ENCODE results near the gene PACS2.

The PACS2 gene

DNA sequence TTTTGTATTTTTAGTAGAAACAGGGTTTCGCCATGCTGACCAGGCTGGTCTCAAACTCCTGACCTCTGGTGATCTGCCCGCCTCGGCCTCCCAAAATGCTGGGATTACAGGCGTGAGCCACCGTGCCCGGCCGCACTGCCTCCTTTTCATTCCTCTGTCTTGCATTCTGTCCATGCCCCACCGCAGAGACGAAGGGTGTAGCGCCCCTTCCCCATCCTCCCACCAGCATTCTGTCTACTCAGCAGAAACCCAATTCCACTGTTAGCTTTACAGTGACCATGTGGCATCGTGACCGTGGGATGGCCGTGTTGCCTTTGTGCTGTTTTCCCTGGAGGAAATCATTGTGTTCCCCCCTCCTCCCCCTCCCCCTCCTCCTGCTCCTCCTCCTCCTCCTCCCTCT, 94.0 kb downstream of the PACS2 start:
- DNase-seq: no peak

DNA sequence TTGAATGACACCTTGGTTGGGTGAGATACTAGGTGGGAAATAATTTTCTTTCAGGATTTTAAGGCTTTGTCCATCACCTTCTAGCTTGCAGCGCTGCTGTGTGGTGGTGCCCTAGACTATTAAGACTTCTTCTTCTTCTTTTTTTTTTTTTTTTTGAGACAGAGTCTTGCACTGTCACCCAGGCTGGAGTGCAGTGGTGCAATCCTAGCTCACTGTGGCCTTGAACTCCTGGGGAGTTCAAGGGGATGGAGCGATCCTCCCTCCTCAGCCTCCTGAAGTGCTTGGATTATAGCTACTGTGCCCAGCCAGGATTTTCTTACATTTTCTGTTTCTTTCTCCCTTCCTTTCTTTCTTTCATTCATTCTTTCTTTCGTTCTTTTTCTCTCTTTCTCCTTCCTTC, 94.8 kb downstream of the PACS2 start:
- no peak for DNase-seq

DNA sequence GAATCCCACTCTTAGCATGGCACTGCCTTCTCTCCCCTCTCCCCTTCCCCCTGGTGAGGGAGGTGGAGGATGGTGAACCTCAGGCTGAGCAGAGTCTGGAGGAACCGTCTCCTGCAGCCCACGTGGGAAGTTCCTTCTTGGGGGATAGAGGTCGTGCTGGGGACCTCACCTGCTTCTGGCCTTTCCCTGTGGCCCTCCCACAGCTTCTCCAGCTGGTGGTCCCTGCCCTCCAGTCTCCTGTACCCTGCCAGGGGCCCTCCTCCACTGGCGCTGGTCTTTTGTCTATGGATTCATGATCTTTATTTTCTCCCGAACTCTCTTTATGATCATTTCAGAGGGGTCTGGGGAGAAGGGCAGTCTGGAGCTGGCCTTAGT, 96.1 kb downstream of the PACS2 start:
- no peak for DNase-seq

DNA sequence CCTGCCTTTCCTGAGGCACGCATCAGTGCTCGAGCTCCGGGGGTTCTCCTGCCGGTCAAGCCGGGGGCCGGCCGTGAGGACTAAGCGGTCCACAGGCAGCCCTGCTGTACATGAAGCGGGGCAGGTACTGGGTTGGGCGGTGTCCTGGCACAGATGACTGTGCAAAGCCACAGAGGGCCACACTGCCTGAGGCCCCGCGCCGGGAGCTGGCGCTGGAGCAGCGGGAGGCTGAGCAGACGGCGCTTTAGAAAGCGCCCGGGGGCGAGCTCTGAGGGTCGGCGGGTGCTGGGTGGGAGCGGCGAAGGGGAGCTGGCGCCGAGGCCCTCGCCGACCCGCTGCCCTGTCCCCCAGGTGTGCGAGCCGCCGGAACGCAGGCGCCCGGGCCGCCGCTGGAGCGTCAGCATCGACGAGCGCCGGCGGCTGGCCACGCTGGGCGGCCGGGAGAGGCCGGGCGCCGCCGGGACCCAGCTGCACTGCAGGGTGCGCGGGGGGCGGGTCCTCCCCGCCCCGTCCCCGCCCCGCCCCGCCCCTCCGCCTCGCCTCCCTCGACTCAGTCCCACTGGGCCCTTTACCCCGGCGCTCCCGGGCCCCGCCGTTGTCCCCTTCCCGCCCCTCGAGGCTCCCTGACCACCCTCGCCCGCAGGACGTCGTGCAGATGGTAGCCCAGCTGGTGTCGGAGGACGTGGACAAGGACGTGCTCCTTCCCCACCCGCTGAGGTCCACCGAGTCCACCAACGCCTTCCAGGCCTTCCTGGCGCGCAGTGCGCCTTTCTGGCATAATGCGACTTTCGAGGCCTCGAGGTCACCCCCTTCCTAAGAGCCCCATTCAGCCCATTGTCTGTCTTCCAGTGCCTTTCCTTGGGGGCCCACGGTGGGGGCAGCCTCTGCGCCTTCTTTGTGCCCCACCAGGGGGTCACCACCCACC, 96.7 kb downstream of the PACS2 start:
- DNase-seq: peak; percentile 77

DNA sequence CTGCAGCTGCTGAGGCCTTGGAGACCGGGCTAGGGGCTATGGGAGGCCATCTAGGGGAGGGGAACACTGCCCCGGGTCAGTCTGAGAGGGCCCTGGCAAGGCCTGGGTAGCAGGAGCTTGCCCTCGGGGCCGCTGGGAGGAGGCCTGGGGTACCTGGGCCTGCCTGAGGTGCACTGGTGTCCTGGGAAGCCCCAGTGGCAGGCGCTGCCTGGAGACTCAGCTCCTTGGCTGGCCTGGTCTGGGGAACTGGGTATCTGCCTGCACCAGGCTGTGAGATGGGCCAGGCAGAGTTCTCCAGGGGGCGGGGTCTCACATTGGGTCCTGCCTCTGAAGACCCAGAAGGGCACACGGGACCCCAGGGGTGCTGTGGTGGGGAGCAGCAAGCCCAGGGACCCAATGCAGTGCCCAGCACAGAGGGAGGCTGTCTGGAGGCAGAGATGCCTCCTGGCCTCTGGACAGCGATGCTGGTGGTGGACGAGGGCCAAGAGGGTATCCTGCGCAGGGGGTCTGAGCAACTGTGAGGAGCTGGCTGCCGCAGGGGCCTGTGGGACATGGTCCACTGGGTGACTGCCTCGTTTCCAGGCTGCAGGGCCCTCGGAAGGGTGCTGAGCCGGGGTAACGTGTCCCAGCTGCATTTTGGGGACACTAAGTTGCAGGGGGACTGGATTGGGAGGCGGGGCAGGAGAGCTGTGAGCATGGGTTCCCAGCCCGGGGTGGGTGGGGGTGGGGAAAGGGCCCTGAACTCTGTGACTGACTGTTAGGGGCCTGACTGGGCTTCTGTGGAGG, 97.6 kb downstream of the PACS2 start:
- DNase-seq: no peak

DNA sequence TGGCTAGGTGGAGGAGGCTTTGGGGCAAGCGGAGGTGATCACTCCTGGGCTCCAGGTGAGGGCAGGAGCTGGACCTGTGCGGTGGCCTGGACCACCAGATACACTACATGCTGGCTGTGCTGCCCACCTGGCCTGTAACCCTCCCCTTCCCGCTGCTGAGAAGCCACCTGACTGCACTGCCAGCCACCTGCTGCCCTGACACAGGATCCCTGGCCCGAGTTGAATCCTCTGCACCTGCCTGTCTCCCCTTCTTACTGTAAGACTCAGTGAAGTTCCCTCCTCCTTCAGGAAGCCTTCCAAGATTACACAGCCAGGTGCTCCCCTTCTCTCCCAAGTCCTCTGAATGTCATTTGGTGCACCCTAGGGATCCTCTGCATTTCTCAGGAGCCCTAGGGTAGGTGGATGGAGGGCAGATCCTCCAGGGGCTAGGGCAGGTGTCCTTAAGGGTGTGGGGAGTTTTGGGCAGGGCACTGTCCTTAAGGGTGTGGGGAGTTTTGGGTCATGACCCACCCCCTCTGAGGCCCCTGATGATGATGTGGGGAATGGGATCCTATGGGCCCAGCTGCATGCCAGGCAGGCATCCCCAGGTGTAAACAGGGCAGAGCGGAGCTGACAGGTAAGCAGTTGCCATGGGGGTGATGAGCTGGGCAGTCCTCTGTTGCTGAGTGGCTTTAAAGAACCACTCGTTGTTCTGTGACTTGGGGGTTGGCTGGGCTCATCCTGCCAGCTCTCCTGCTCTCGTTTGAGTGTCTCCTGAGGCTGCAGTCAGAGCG, 98.4 kb downstream of the PACS2 start:
- no peak for DNase-seq

DNA sequence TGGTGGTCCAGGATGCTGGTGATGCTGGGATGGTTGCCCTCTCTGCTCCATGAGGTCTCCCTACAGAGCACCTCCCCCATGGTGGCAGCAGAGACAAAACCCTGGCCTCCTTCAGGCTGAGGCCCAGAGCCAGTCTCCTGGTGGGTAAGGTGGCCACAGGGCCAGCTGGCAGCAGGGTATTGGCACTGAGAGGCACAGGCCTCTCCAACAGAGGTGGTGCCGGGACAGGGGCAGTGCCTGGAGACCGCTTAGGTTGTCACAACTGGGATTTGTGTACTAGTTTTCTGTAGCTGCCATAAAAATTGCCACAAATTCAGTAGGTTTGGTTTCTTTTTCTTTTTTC, 99.0 kb downstream of the PACS2 start:
- no peak for DNase-seq

DNA sequence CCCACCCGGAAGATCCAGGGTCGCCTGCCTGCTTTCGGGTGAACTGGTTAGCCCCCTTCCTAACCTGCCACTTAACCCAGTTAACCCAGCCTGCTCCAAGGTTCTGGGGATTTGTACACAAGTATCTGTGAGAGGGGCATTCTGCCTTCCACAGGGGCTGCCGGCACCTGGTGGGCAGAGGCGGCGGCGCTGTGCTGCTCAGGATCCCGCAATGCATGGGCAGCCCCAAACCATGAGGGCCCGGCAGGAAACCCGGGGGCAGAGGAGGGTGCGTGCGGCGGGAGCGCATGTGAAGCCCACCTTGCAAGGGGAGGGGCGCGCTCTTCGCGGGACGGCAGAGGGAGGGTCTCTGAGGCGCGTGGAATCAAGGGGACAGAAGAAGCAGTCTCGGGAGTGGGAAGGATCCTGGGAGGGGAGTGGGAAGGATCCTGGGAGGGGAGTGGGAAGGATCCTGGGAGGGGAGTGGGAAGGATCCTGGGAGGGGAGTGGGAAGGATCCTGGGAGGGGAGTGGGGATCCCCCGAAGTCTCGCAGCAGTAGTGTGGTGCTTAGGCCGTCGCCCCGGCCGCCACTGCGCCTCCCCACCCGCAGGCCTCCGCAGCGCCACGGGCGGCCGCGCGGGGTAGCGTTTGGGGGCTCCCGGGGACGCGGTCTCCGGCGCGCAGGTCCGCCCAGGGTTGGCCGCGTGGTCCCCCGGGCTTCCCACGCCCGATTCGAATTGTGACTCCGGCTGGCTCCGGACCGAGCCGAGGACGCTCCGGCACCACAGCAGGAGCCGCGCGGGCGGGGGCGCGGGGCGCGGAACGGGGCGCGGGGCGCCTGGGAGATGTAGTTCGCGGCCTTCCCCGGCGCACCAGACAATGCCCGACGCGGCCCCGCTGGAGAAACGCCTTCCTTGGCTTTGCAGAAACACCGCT, 100.2 kb downstream of the PACS2 start:
- DNase-seq: peak; percentile 86

DNA sequence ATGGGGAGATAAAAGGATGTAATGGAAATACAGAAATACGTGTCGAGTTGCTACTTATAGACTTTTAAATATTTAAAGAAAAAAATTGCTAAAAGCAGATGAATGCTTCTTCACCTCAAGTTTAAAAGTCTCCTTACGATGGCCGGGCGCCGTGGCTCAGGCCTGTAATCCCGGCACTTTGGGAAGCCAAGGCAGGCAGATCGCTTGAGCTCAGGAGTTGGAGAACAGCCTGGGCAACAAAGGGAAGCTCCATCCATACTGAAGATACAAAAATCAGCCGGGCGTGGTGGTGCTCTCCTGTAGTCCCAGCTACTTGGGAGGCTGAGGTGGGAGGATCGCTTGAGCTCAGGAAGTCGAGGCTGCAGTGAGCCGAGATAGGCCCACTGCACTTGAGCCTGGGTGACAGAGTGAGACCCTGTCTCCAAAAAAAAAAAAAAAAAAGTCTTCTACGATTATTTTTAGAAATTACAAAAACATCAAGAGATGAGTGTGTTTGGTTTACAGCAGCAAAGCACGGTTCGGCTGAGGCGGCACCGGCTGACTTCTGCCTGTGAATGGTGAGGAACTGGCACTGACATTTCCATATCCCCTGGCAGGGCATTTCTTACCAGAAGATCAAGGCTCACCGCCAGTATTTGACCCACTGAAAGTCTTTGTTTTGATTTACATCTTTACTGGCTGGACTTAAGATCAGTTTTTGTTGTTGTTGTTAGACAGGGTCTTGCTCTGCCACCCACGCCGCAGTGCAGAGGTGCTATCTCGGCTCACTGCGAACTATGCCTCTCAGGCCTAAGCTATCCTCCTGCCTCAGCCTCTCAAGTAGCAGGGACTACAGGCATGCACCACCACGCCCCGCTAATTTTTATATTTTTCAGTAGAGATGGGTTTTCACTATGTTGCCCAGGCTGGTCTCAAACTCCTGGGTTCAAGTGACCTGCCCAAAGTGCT, 101.2 kb downstream of the PACS2 start:
- DNase-seq: no peak

DNA sequence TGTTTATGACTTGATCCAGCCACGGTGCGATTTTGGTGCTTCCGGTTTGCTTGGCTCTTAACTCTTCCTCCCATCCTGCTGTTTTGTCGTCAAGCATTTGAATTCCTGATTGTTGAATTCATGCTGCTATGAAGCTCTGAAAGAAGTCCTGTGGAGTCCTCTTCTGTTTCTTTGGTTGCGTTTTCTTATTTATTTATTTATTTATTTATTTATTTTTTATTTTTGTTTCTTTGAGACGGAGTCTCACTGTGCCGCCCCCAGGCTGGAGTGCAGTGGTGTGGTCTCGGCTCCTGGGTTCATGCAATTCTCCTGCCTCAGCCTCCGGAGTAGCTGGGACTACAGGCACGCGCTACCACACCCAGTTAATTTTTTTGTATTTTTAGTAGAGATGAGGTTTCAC, 102.1 kb downstream of the PACS2 start:
- DNase-seq: no peak

DNA sequence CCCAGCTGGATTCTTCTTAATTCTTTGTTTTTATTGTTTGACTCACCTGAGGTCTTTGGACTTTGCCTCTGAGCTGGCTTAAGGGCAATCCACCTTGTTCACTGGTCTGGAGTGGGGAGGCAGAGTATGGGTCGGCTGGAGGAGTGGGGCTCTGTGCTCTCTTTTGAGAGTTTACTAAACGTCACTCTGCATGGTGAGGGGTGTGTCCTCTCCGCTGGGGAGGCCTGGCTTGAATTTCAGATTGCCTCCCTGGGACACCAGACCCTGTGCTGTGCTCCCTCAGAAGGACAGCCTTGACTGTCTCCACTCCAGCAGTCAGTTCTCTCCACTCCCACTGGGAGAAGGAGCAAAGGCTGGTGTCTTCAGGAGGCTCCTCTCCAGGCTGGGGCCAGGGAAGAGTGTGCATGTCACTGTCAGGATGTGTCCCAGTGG, 103.2 kb downstream of the PACS2 start:
- DNase-seq: no peak

DNA sequence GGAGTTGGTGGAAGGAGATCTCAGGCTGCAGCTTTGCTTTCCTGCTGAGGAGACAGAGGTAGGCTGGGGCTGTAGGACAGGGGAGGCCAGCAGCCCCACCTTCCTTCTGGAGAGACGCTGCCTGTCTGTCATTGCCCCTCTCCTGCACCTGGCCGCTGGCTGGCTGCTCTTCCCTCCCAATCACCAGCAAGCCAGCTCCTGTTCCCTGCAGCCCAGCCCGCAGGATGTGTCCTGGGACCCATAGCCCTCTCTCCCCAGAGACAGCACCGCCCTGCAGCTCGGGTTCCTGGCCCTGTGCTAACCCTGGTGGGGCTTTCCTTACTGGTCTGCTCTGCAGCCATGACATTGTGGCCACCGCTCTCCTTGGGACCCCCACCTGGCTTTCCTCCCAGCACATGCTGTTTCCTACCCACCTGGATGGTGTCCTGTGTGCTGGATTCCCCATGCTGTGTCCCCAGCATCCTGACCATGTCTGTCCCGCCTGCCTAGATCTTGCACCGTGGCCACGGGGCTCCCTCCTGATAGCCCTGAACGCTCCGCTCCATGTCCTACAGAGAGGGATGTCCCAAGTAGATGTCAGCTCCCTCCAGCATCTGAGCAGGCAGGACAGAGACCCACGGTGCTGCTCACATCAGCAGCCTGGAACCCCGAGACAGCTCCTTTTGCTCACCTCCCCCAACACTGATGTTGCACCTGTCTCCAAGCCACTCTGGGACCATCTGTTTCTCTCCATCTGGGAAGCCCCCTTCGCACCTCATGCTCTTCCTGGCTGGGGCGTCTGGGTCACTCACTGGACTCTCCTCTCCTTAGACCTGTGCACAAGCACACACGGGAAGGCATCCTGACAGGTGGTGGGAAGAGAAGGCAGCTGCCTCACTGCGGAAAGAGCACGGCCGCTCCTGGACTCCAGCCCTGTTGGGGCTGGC, 104.0 kb downstream of the PACS2 start:
- DNase-seq: no peak

DNA sequence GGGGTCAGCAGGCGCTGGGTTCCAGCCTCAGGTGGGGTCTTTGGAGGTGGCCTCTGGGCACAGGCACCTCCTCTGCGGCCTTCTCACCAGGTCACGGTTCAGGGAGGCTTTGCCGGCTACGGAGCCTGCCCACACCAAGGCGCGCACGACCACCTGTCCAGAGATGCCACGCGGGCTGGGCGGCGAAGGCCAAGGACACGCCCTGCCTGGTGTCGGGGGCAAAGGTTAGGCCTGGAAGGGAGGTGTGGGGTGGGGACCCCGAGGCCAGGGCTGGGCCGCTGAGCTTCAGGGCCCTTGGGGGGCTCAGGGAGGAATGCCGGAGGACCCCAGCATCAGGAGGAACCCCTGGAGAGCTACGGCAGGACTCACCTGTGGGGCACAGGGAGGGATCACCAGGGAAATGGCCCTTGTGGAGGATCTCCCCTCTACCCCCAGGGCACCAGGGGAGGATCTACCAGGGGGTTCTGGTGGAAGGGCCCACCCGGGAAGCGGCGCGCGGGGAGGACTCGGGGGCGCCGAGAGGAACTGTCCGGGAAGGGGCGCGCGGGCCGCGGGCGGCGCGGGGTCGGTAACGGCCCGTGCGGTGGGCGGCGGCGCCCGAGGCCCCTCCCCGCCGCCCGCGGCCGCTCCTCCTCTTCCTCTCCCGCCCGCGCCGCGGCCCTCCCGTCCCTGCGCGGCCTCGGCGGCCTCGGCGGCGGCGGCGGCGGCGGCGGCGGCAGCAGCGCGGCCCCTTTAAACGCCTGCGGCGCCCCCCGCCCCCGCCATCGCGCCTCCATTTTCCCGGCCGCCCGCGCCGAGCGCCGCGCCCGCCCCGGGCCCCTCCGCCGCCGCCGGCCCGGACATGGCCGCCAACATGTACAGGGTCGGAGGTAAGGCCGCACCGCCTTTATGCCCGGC, 104.9 kb downstream of the PACS2 start, which contains the start of gene MTA1:
Gene MTA1 (plus strand): TSS at position 633 of the 897 bp plus-strand sequence. CDS start 209 bp downstream, at position 842.
- DNase-seq: peak; percentile 71

DNA sequence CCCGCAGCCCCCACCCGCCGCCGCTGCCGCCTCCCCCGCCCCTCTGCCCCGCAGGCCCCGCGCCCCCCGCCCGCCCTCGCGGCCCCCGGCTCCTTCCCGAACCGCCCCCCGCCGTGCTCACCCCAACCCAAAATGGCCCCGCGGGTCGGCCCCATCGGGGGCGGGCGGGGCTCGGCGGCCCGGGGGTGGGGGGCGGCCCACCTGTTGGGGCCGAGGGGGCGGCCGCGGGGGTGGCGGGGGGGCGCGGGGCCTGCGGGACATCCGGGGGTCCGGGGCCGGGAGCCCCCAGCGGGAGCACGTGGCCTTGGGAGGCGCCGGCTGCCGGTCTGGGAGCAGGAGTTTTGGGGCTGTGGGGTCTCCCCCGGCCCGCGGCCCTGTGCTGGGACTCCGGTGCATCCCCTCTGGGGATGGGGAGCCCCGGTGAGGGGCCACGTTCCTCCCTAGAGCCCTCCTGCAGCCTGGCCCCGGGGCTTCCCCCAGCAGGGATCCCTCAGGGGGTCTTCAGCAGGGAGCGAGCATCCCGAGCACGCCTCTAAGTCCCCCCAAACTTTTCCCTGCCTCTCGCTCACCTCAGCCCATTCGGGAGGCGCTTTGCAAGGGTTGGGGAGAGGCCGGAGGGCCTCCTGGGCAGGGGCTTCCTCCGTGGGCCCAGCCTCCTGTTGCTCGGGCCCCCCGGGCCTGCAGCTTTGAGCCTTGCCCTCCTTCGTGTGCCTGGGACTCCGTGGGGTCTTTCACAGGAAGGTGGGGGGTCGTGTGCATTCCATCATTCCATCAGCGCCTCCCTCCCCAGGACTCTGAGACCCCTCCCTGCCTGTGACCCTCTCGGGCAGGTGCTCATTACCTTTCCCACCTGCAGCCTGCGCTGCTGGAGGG, 105.8 kb downstream of the PACS2 start:
- DNase-seq: peak; percentile 40

DNA sequence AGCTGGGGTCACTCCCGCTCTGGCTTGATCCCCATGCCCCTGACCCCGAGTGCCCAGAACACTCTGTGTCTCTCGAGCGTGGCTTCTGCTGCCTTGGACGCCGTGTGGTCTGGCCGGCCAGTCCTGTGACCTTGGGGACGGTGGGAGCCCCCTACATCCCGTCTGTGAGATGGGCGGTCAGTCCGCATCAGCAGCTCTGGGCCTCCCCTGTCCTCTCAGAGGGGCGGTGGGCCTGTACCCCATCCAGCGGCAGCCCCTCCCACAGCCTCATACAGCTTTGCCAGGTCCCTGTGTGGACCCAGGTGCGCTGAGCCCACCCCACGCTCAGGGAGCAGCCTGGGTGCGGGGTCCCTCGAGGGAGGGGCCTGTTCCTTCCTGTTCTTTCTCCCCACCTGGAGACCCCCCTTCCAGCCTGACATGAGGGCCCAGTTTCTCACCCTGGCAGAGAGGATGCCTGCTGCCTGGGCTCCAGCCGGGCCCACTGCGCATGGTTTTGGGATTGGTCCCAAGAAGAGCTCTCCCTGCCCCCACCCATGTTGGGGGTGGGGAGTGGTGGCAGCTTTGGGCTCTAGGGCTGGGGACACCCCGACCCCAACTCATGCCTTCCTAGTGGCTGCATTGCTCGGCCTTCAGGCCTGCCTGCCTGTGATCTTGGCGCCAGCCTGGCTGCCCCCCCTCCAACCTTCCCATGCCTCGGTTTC, 106.6 kb downstream of the PACS2 start:
- no peak for DNase-seq

Data from right kidney (tissue), 1 donor.